ENCODE data around the gene SCPEP1. TPM values are rescaled to one million over a fixed set of nuclear protein-coding genes. Genes with fewer than 3 reads are reported as not detected.

The SCPEP1 gene, protein sequence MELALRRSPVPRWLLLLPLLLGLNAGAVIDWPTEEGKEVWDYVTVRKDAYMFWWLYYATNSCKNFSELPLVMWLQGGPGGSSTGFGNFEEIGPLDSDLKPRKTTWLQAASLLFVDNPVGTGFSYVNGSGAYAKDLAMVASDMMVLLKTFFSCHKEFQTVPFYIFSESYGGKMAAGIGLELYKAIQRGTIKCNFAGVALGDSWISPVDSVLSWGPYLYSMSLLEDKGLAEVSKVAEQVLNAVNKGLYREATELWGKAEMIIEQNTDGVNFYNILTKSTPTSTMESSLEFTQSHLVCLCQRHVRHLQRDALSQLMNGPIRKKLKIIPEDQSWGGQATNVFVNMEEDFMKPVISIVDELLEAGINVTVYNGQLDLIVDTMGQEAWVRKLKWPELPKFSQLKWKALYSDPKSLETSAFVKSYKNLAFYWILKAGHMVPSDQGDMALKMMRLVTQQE
- total RNA-seq (2021) (17.4 and 19.4 TPM in 2 replicates), Bru-seq, nascent RNA (percentile 43 among the genes with signal in this experiment), BruChase-seq, experiment 1, labeled RNA remaining after a 2-hour chase (percentile 34 among the genes with signal in this experiment), BruChase-seq, experiment 2, labeled RNA remaining after a 6-hour chase (percentile 46 among the genes with signal in this experiment)
- long read RNA-seq, transcript SCPEP1-201 (13 exons, 1,942 nt), result major isoform, 31 of 40 reads
- long read RNA-seq, partial matches to known transcripts, result 3 of 40 reads
- long read RNA-seq, other reads (novel, unspliced or antisense), result 6 of 40 reads

DNA sequence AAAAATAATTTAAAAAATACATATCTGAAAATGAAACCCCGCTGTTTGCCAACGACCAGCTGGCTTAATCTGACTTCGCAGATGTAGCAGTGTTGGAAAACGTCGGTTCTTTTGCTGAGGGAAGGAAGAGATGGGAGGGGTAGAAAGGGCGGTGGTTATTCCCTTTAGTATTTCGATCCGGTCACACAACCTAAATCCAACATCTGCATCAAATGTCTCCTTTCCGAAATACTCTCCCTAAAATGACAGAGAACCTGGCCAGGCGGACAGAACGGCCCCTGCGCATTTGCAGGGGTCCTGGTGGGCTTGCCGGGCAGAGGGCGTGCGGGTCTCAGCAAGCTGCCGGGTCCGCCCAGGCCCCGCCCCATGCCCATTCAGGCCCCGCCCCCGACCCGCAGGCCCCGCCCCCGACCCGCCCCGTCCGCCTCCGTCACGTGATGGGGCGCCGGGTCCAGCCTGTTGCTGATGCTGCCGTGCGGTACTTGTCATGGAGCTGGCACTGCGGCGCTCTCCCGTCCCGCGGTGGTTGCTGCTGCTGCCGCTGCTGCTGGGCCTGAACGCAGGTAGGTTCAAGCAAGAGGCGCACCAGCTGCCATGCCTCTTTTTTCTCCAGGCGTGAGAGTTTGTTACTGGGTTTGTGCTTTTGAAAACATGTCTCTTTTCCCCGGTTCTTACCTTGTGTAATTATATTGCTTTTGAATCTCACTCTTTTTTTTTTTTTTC, at the start of gene SCPEP1:
SCPEP1 (plus strand) TSS at position 459 of the 723 bp plus-strand sequence; CDS start at position 488, 29 bp downstream.
- Histone ChIP-seq H3F3A (ENCODE audit: insufficient read depth, low read depth) (peaks cover 23% of the 10 kb centered on the region), H3K27ac (peak within 1 kb of the TSS; percentile 36), H3K4me3 (peak within 1 kb of the TSS; percentile 67), H2AFZ (peak within 1 kb of the TSS; percentile 82), H3K79me2 (ENCODE audit: low read depth) (no peaks in the 10 kb centered on the region), H3K4me1 (replicated peaks; ENCODE audit: insufficient read depth) (peaks cover 51% of the 10 kb centered on the region), H3K4me2 (peak within 1 kb of the TSS; percentile 85), H3K9me2 (ENCODE audit: insufficient read depth) (no peaks in the 10 kb centered on the region), H3K36me3 (ENCODE audit: low read depth) (no peaks in the 10 kb centered on the region), H3K27me3 (ENCODE audit: insufficient read depth, low read depth) (no peaks in the 10 kb centered on the region), H3K9me3 (ENCODE audit: insufficient read depth, low read depth) (no peaks in the 10 kb centered on the region), H4K20me1 (ENCODE audit: insufficient read depth) (no peaks in the 10 kb centered on the region)
- peak; percentile 69 to 74 for DNase-seq
- intact Hi-C loops (cut with micrococcal nuclease; ENCODE audit: unreplicated experiment), result no loop called here
- ChIA-PET POLR2A (ENCODE audit: unreplicated experiment) (interaction anchor here (0.5 to 0.7 kb wide), 2 partner anchors 40 to 109 kb away, joined by 5 to 6 read pairs; no protein-coding TSS in a partner anchor), CTCF (interaction anchor here (0.6 kb wide), 2 partner anchors 14 to 879 kb away, joined by 4 to 8 read pairs; no protein-coding TSS in a partner anchor)
- TF ChIP-seq EZH2 (IDR thresholded peaks at IDR 0.05; ENCODE audit: low read depth) (no peak), CTCF (conservative IDR thresholded peaks at IDR 0.05) (no peak)
- no TSS peak for BruUV-seq (replicated peaks)

DNA sequence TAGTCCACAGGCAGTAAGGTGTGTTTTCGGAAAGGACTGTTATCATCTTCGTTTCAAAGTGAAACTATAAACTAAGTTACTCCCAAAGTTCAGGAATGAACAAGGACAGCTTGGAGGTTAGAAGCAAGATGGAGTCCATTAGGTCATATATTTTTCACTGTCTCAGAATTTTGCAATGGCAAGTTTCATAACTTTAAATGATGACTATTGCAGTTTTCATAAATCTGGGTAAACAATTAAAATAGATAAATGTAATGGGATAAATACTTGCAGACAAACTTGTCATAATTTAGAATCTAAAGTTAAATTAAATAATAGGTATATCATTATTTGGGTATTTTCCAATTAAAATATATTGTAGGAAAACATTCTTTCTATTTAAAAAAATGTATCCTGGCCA, 49.3 kb upstream of the SCPEP1 start:
- no peaks in the 10 kb centered on the region for H3K79me2 ChIP-seq (ENCODE audit: low read depth)
- ChIA-PET CTCF (no interaction called here), POLR2A (ENCODE audit: unreplicated experiment) (no interaction called here)
- H3K4me2 ChIP-seq, result no peak overlapping the region
- no peaks in the 10 kb centered on the region for H3K4me1 ChIP-seq (replicated peaks; ENCODE audit: insufficient read depth)
- DNase-seq, result no peak
- no peaks in the 10 kb centered on the region for H3K9me2 ChIP-seq (ENCODE audit: insufficient read depth)
- H3F3A ChIP-seq (ENCODE audit: insufficient read depth, low read depth), result no peaks in the 10 kb centered on the region
- H3K9me3 ChIP-seq (ENCODE audit: insufficient read depth, low read depth), result peaks cover 37% of the 10 kb centered on the region
- no peak overlapping the region for H3K27ac ChIP-seq
- H3K4me3 ChIP-seq, result no peak overlapping the region
- H3K36me3 ChIP-seq (ENCODE audit: low read depth), result no peaks in the 10 kb centered on the region
- no peak overlapping the region for H2AFZ ChIP-seq
- no TSS peak for BruUV-seq (replicated peaks)
- intact Hi-C loops (cut with micrococcal nuclease; ENCODE audit: unreplicated experiment), result no loop called here
- no peaks in the 10 kb centered on the region for H4K20me1 ChIP-seq (ENCODE audit: insufficient read depth)
- no peaks in the 10 kb centered on the region for H3K27me3 ChIP-seq (ENCODE audit: insufficient read depth, low read depth)
- TF ChIP-seq EZH2 (IDR thresholded peaks at IDR 0.05; ENCODE audit: low read depth) (no peak), CTCF (conservative IDR thresholded peaks at IDR 0.05) (no peak)

- no peak for TF ChIP-seq CTCF (conservative IDR thresholded peaks at IDR 0.05)
Measured at GRCh38 chr17:56929362-56929969, 48.5 kb upstream of the SCPEP1 start.

More at GRCh38 chr17:56929362-56929969, 48.5 kb upstream of the SCPEP1 start:
- no peak overlapping the region for H2AFZ ChIP-seq
- BruUV-seq (replicated peaks), result no TSS peak
- no peak for DNase-seq
- H3K4me2 ChIP-seq, result no peak overlapping the region
- no peaks in the 10 kb centered on the region for H3K36me3 ChIP-seq (ENCODE audit: low read depth)
- H3F3A ChIP-seq (ENCODE audit: insufficient read depth, low read depth), result no peaks in the 10 kb centered on the region
- no peaks in the 10 kb centered on the region for H3K79me2 ChIP-seq (ENCODE audit: low read depth)
- no peaks in the 10 kb centered on the region for H4K20me1 ChIP-seq (ENCODE audit: insufficient read depth)
- H3K4me1 ChIP-seq (replicated peaks; ENCODE audit: insufficient read depth), result no peaks in the 10 kb centered on the region
- no peak overlapping the region for H3K4me3 ChIP-seq
- ChIA-PET POLR2A (ENCODE audit: unreplicated experiment) (no interaction called here), CTCF (no interaction called here)
- no peaks in the 10 kb centered on the region for H3K27me3 ChIP-seq (ENCODE audit: insufficient read depth, low read depth)
- intact Hi-C loops (cut with micrococcal nuclease; ENCODE audit: unreplicated experiment), result no loop called here
- H3K9me2 ChIP-seq (ENCODE audit: insufficient read depth), result no peaks in the 10 kb centered on the region
- H3K9me3 ChIP-seq (ENCODE audit: insufficient read depth, low read depth), result peaks cover 37% of the 10 kb centered on the region
- H3K27ac ChIP-seq, result no peak overlapping the region

Measured in PC-9 (cell line).